H7 (cell line): ENCODE results near the gene LPAR1. TPM values are rescaled to one million over a fixed set of nuclear protein-coding genes. Genes with fewer than 3 reads are reported as not detected.
A peak's percentile ranks its signal among the peaks of the same experiment; 100 is the strongest.

Experiments
- DNase-seq: peaks from one replicate; pipeline ENCODE4 v3.0.0; 2012
- H3K27me3 ChIP-seq: 2 replicates; pipeline ENCODE4 v1.6.0; 2011; ENCODE audit warnings: mild to moderate bottlenecking, low read length; ENCODE audit not compliant: control insufficient read depth, insufficient read depth
- H3K36me3 ChIP-seq: replicated peaks from 2 replicates; pipeline ENCODE4 v1.5.1; 2011; ENCODE audit warnings: low read length; ENCODE audit not compliant: control insufficient read depth, insufficient read depth
- H3K4me3 ChIP-seq: 2 replicates; pipeline ENCODE4 v1.5.1; 2011; ENCODE audit warnings: low read depth, mild to moderate bottlenecking, control low read depth, low read length, moderate library complexity; ENCODE audit not compliant: insufficient read depth
- total RNA-seq: library from RNA; depleted of rRNA; stranded (reverse); fragments of >200 nt; shearing (Covaris generic); gene quantifications from 2 replicates; pipeline ENCODE4 v1.2.3, GENCODE V29; 2014; rRNA removed

LPAR1 gene
- 7.1 and 7.2 TPM in 2 replicates for total RNA-seq

- H3K4me3 ChIP-seq, result peak within 1 kb of the TSS; percentile 72
- DNase-seq, result peak; percentile 79
- no peaks in the 10 kb centered on the region for H3K36me3 ChIP-seq
- peaks cover 16% of the 10 kb centered on the region for H3K27me3 ChIP-seq
Observed at GRCh38 chr9:111038331-111039230, at the start of gene LPAR1. LPAR1 (minus strand) TSS chr9:111038470; CDS start chr9:110972117, 66,353 bp downstream.

GRCh38 chr9:111078391-111079038, 40.2 kb upstream of the LPAR1 start:
- DNase-seq, result no peak
- H3K36me3 ChIP-seq, result no peaks in the 10 kb centered on the region
- no peaks in the 10 kb centered on the region for H3K27me3 ChIP-seq
- H3K4me3 ChIP-seq, result no peak overlapping the region

- Histone ChIP-seq H3K27me3 (no peaks in the 10 kb centered on the region), H3K4me3 (no peak overlapping the region)
- DNase-seq, result no peak
Observed at GRCh38 chr9:111076519-111076918, 38.2 kb upstream of the LPAR1 start.

GRCh38 chr9:111076042-111076441, 37.8 kb upstream of the LPAR1 start:
- no peaks in the 10 kb centered on the region for H3K27me3 ChIP-seq
- no peak overlapping the region for H3K4me3 ChIP-seq
- H3K36me3 ChIP-seq, result no peaks in the 10 kb centered on the region
- DNase-seq, result no peak

More at GRCh38 chr9:111076519-111076918, 38.2 kb upstream of the LPAR1 start:
- H3K36me3 ChIP-seq, result no peaks in the 10 kb centered on the region

- Histone ChIP-seq H3K36me3 (no peaks in the 10 kb centered on the region), H3K27me3 (no peaks in the 10 kb centered on the region), H3K4me3 (no peak overlapping the region)
- DNase-seq, result no peak
Observed at GRCh38 chr9:111074395-111074794, 36.1 kb upstream of the LPAR1 start.

GRCh38 chr9:111069183-111069582, 30.9 kb upstream of the LPAR1 start:
- Histone ChIP-seq H3K36me3 (no peaks in the 10 kb centered on the region), H3K4me3 (no peak overlapping the region), H3K27me3 (no peaks in the 10 kb centered on the region)
- no peak for DNase-seq

- H3K27me3 ChIP-seq, result no peaks in the 10 kb centered on the region
- DNase-seq, result no peak
- no peak overlapping the region for H3K4me3 ChIP-seq
- no peaks in the 10 kb centered on the region for H3K36me3 ChIP-seq
Observed at GRCh38 chr9:111068771-111069170, 30.5 kb upstream of the LPAR1 start.

GRCh38 chr9:111068383-111068730, 30.1 kb upstream of the LPAR1 start:
- no peaks in the 10 kb centered on the region for H3K36me3 ChIP-seq
- no peaks in the 10 kb centered on the region for H3K27me3 ChIP-seq
- no peak overlapping the region for H3K4me3 ChIP-seq
- DNase-seq, result no peak

GRCh38 chr9:111066468-111066867, 28.2 kb upstream of the LPAR1 start:
- H3K4me3 ChIP-seq, result no peak overlapping the region
- H3K36me3 ChIP-seq, result no peaks in the 10 kb centered on the region
- H3K27me3 ChIP-seq, result no peaks in the 10 kb centered on the region
- DNase-seq, result no peak

- Histone ChIP-seq H3K4me3 (no peak overlapping the region), H3K36me3 (no peaks in the 10 kb centered on the region), H3K27me3 (no peaks in the 10 kb centered on the region)
- DNase-seq, result no peak
Observed at GRCh38 chr9:111065414-111065813, 27.1 kb upstream of the LPAR1 start.

- DNase-seq, result no peak
- H3K4me3 ChIP-seq, result no peak overlapping the region
- no peaks in the 10 kb centered on the region for H3K27me3 ChIP-seq
- no peaks in the 10 kb centered on the region for H3K36me3 ChIP-seq
Observed at GRCh38 chr9:111064160-111064837, 26.0 kb upstream of the LPAR1 start.

GRCh38 chr9:111063332-111063731, 25.1 kb upstream of the LPAR1 start:
- no peak for DNase-seq
- no peaks in the 10 kb centered on the region for H3K36me3 ChIP-seq

GRCh38 chr9:111058166-111058565, 19.9 kb upstream of the LPAR1 start:
- no peaks in the 10 kb centered on the region for H3K27me3 ChIP-seq
- H3K36me3 ChIP-seq, result no peaks in the 10 kb centered on the region
- DNase-seq, result no peak
- no peak overlapping the region for H3K4me3 ChIP-seq

More at GRCh38 chr9:111063332-111063731, 25.1 kb upstream of the LPAR1 start:
- no peaks in the 10 kb centered on the region for H3K27me3 ChIP-seq
- no peak overlapping the region for H3K4me3 ChIP-seq

GRCh38 chr9:111056538-111056937, 18.3 kb upstream of the LPAR1 start:
- Histone ChIP-seq H3K36me3 (no peaks in the 10 kb centered on the region), H3K4me3 (no peak overlapping the region), H3K27me3 (no peaks in the 10 kb centered on the region)
- DNase-seq, result no peak

GRCh38 chr9:111052791-111053190, 14.5 kb upstream of the LPAR1 start:
- Histone ChIP-seq H3K4me3 (no peak overlapping the region), H3K27me3 (no peaks in the 10 kb centered on the region), H3K36me3 (no peaks in the 10 kb centered on the region)
- no peak for DNase-seq
